K562 (cell line): ENCODE measurements around the gene WDR90. TPM values are rescaled to one million over a fixed set of nuclear protein-coding genes. Genes with fewer than 3 reads are reported as not detected.

Source experiments
- COPS2 ChIP-seq: fragments of 450-650 bp; conservative IDR thresholded peaks from 2 replicates; pipeline ENCODE4 v1.6.1; 2016; ENCODE audit warnings: mild to moderate bottlenecking, moderate library complexity
- KDM2B ChIP-seq: fragments of 250-450 bp; sonication (Bioruptor Pico); IDR thresholded peaks from 2 replicates; pipeline ENCODE4 v1.8.0; 2021; ENCODE audit warnings: mild to moderate bottlenecking, moderate library complexity
- SMARCC2 ChIP-seq: fragments of 450-650 bp; IDR thresholded peaks from 2 replicates; pipeline ENCODE4 v1.6.1; 2017; ENCODE audit warnings: antibody characterized with exemption, moderate library complexity, mild to moderate bottlenecking, low read depth
- SNIP1 ChIP-seq: fragments of 450-650 bp; IDR thresholded peaks from 2 replicates; pipeline ENCODE4 v1.7.1; 2017; ENCODE audit warnings: low read depth, mild to moderate bottlenecking
- TAF1 ChIP-seq: IDR thresholded peaks from 2 replicates; pipeline ENCODE4 v1.6.1; 2011; ENCODE audit warnings: mild to moderate bottlenecking, low read length, moderate library complexity; ENCODE audit not compliant: insufficient read depth, control insufficient read depth, severe bottlenecking; ENCODE audit errors: extremely low read depth
- ZFP1 ChIP-seq: fragments of 450-650 bp; formaldehyde crosslinking; IDR thresholded peaks from 2 replicates; pipeline ENCODE4 v1.4.0; 2020; ENCODE audit warnings: mild to moderate bottlenecking, mixed read lengths
- ZNF316 ChIP-seq: fragments of 450-650 bp; IDR thresholded peaks from 2 replicates; pipeline ENCODE4 v1.6.1; 2016
- polyA plus RNA-seq, 8 experiments: library from polyadenylated mRNA; depleted of rRNA in 4 of 8; stranded (reverse) in 5 of 8; unstranded in 3 of 8; fragments of >200 nt; fragmentation: Nextera tagmentation in 2 of 8; fragmentation: Illumina TruSeq in 1 of 8; extraction: Ambion mirVana in 2 of 8; extraction: Trizol in 1 of 8; gene quantifications; 2 replicates each; pipeline versions ENCODE4 v1.2.1 to v1.2.3, GENCODE V29; 2011 to 2014; ENCODE audit warnings: inconsistent platforms in 1 of 8, missing spikeins in 1 of 8
- total RNA-seq, 7 experiments: library from RNA; depleted of rRNA in 6 of 7; stranded (reverse); fragments of >200 nt in 6 of 7; fragmentation: Illumina TruSeq in 2 of 7; extraction: Trizol in 2 of 7; gene quantifications; 2 replicates each; pipeline versions ENCODE4 v1.2.1 to v1.2.3, GENCODE V29; 2011 to 2021; ENCODE audit warnings: low replicate concordance in 1 of 7
- TF ChIP-seq, protein P1 (sequence below), 2 experiments: fragments of 450-650 bp; IDR thresholded peaks; 2 replicates each; pipeline ENCODE4 v1.6.1; 2016; ENCODE audit warnings: mild to moderate bottlenecking in 2 of 2, borderline replicate concordance in 1 of 2, low read depth in 1 of 2, moderate library complexity in 1 of 2
- TF ChIP-seq, protein P2 (sequence below): sonication (generic); formaldehyde crosslinking; IDR thresholded peaks from 2 replicates; pipeline ENCODE4 v1.8.1; 2023; ENCODE audit warnings: missing genetic modification reagents, mild to moderate bottlenecking, borderline replicate concordance
- TF ChIP-seq, protein P3 (sequence below): fragments of 250-450 bp; sonication (Bioruptor Pico); IDR thresholded peaks from 2 replicates; pipeline ENCODE4 v1.4.0; 2020; ENCODE audit warnings: mild to moderate bottlenecking, moderate library complexity
- TF ChIP-seq, protein P4 (sequence below): sonication (generic); formaldehyde crosslinking; IDR thresholded peaks from 2 replicates; pipeline ENCODE4 v1.8.0; 2022; ENCODE audit warnings: mild to moderate bottlenecking, missing genetic modification reagents

The WDR90 gene
- total and polyA plus RNA-seq, 9 of the 15 experiments (the other 6 are each of a cell fraction or from before 2014, with no cell fraction given), result 0.44 to 12.6 (median 3.3) TPM

DNA sequence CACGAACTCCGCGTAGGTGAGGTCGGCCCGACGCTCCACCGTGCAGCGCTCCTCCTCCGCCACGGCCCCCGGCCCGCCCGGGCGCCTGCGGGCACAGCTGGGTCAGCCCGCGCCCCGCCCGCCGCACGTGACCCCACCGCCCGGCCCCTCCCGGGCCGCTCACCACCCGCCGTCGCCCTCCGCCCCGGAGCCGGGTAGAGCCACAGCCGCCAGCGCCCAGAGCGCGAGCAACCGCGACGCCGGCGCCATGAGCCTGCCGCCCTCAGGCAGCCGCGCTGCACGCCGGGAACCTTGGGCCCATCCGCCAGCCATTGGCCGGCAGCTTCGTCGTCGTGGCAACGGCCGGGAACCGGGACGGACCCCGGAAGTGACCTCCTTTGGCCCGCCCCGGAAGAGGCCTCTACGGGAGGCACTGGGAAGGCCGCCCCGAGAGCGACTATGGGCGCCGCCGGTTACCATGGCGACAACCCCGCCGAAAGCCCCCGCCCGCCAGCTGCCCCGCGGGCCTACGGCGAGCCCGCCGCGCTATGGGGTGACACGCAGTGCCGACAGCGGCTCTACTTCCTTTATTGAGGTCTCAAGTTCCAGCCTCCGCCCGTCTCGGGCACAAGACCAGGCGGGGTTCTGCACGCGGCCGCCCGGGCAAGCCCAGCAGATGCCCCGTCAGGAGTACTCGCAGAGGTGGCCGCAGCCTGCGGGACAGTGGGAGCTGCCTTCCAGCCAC lies 35.1 kb downstream of the WDR90 start, which contains the start of gene JMJD8 (continued):
- TF ChIP-seq, protein P1, sequence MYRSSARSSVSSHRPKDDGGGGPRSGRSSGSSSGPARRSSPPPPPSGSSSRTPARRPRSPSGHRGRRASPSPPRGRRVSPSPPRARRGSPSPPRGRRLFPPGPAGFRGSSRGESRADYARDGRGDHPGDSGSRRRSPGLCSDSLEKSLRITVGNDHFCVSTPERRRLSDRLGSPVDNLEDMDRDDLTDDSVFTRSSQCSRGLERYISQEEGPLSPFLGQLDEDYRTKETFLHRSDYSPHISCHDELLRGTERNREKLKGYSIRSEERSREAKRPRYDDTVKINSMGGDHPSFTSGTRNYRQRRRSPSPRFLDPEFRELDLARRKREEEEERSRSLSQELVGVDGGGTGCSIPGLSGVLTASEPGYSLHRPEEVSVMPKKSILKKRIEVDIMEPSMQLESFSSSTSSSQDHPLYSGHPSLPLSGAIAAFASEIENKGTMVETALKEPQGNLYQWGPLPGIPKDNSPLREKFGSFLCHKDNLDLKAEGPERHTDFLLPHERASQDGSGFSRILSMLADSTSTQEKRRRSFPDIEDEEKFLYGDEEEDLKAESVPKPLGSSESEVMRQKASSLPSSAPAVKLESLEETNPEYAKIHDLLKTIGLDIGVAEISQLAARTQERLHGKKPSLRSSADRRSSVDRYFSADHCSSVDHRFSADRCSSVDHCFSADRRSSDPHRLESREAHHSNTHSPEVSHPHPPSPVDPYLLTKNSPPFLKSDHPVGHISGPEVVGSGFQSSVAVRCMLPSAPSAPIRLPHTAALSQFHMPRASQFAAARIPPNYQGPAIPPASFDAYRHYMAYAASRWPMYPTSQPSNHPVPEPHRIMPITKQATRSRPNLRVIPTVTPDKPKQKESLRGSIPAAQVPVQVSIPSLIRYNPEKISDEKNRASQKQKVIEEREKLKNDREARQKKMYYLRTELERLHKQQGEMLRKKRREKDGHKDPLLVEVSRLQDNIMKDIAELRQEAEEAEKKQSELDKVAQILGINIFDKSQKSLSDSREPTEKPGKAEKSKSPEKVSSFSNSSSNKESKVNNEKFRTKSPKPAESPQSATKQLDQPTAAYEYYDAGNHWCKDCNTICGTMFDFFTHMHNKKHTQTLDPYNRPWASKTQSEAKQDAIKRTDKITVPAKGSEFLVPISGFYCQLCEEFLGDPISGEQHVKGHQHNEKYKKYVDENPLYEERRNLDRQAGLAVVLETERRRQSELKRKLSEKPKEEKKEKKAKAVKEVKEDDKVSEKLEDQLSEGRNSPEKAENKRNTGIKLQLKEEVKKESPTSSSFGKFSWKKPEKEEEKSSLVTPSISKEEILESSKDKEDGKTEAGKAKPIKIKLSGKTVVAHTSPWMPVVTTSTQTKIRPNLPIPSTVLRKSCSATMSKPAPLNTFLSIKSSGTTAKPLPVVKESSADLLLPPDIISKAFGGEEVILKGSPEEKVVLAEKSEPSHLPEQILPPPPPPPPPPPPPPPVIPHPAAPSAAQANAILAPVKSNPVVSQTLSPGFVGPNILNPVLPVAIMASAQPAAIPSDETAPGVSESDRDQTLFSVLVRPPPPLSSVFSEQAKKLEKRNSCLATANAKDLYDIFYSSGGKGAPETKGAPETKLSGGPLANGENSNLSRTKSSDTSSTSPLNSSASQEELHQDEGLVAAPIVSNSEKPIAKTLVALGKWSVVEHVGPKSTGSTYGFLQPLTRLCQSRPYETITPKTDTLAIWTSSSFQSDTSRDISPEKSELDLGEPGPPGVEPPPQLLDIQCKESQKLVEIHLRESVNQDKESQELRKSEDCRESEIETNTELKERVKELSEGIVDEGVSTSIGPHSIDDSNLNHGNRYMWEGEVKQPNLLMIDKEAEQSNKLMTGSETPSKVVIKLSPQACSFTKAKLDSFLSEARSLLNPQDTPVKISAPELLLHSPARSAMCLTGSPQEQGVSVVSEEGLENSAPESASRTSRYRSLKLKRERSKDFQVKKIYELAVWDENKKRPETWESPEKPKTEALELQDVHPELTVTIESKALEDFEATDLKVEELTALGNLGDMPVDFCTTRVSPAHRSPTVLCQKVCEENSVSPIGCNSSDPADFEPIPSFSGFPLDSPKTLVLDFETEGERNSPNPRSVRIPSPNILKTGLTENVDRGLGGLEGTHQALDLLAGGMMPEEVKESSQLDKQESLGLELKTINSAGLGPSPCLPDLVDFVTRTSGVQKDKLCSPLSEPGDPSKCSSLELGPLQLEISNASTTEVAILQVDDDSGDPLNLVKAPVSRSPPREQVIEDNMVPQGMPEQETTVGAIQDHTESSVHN (IDR thresholded peaks at IDR 0.05; ENCODE audit: borderline replicate concordance in 1 of 2, low read depth in 1 of 2), result no peak
- TF ChIP-seq KDM2B (CRISPR knock-in tag), result 0 out of 2 replicates have a peak, but pooled peaks have one; percentile 64
- TF ChIP-seq SMARCC2, result no peak
- no peak for TF ChIP-seq COPS2
- TF ChIP-seq SNIP1, result no peak
- TF ChIP-seq, protein P2, sequence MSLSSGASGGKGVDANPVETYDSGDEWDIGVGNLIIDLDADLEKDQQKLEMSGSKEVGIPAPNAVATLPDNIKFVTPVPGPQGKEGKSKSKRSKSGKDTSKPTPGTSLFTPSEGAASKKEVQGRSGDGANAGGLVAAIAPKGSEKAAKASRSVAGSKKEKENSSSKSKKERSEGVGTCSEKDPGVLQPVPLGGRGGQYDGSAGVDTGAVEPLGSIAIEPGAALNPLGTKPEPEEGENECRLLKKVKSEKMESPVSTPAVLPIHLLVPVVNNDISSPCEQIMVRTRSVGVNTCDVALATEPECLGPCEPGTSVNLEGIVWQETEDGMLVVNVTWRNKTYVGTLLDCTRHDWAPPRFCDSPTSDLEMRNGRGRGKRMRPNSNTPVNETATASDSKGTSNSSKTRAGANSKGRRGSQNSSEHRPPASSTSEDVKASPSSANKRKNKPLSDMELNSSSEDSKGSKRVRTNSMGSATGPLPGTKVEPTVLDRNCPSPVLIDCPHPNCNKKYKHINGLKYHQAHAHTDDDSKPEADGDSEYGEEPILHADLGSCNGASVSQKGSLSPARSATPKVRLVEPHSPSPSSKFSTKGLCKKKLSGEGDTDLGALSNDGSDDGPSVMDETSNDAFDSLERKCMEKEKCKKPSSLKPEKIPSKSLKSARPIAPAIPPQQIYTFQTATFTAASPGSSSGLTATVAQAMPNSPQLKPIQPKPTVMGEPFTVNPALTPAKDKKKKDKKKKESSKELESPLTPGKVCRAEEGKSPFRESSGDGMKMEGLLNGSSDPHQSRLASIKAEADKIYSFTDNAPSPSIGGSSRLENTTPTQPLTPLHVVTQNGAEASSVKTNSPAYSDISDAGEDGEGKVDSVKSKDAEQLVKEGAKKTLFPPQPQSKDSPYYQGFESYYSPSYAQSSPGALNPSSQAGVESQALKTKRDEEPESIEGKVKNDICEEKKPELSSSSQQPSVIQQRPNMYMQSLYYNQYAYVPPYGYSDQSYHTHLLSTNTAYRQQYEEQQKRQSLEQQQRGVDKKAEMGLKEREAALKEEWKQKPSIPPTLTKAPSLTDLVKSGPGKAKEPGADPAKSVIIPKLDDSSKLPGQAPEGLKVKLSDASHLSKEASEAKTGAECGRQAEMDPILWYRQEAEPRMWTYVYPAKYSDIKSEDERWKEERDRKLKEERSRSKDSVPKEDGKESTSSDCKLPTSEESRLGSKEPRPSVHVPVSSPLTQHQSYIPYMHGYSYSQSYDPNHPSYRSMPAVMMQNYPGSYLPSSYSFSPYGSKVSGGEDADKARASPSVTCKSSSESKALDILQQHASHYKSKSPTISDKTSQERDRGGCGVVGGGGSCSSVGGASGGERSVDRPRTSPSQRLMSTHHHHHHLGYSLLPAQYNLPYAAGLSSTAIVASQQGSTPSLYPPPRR (CRISPR knock-in tag), result 0 out of 2 replicates have a peak, but pooled peaks have one; percentile 47
- no peak for TF ChIP-seq ZNF316
- TF ChIP-seq, protein P3, sequence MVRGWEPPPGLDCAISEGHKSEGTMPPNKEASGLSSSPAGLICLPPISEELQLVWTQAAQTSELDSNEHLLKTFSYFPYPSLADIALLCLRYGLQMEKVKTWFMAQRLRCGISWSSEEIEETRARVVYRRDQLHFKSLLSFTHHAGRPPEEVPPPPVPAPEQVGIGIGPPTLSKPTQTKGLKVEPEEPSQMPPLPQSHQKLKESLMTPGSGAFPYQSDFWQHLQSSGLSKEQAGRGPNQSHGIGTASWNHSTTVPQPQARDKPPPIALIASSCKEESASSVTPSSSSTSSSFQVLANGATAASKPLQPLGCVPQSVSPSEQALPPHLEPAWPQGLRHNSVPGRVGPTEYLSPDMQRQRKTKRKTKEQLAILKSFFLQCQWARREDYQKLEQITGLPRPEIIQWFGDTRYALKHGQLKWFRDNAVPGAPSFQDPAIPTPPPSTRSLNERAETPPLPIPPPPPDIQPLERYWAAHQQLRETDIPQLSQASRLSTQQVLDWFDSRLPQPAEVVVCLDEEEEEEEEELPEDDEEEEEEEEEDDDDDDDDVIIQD (CRISPR knock-in tag), result no peak
- TF ChIP-seq ZFP1 (CRISPR knock-in tag), result no peak
- TF ChIP-seq TAF1, result peak; percentile 84
- TF ChIP-seq, protein P4, sequence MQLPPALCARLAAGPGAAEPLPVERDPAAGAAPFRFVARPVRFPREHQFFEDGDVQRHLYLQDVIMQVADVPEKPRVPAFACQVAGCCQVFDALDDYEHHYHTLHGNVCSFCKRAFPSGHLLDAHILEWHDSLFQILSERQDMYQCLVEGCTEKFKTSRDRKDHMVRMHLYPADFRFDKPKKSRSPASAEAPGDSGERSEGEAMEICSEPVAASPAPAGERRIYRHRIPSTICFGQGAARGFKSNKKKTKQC (CRISPR knock-in tag), result no peak; the same call in 1 of the 2 replicates
